Stimulated activated CD8-positive, alpha-beta memory T cell treated with anti-CD3 and anti-CD28 coated beads, Interleukin-4, amount 100 ng/mL, for 48 hours (primary cell): ENCODE measurements around the gene TTLL11.

Experiments
- DNase-seq: peaks from one replicate; pipeline ENCODE4 v3.0.0-alpha.2; 2020

TTLL11 gene

DNA sequence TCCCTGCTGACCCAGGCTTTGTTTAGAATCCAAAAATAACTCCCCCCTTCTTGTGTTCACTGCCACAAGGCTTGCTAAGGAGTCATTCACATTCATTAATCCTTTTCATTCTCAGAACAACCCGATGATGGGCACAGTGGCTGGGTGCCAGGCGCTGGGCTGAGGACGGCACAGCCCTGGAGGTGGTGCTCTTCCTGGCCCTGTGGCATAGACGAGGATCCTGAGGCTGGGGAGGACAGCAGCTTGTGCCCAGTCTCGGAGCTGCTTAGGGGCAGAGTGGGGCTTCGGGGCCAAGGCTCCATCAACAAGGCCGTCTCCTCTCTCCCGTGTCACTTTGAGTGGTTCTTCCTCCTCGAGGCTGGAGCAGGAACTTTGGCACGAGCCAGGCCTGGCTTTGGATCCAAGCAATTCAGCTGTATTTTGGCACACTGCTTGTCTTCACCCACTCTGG lies 166.7 kb downstream of the TTLL11 start:
- no peak for DNase-seq

GRCh38 chr9:121925935-121926334 lies 167.2 kb downstream of the TTLL11 start:
- DNase-seq: no peak

DNA sequence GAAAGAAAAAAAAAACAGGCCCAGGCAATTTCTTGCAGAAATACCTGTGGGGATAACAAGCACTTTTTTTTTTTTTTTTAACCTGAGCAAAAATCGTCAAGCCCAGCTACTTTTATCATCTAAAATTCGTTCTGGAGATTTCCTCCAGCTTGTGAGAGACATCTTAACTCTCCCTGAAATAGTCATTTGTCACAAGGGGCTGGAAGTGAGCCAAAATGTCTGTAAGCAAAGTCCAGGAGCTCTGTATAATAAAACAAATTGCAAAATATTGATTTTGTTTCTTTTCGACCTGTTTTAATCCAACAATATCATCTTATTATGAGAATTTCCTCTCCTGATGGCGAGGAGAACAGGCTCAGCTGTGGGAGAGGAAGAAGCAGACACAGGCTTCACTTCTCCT lies 168.4 kb downstream of the TTLL11 start:
- DNase-seq: no peak

GRCh38 chr9:121921444-121921843 lies 171.7 kb downstream of the TTLL11 start:
- no peak for DNase-seq

DNA sequence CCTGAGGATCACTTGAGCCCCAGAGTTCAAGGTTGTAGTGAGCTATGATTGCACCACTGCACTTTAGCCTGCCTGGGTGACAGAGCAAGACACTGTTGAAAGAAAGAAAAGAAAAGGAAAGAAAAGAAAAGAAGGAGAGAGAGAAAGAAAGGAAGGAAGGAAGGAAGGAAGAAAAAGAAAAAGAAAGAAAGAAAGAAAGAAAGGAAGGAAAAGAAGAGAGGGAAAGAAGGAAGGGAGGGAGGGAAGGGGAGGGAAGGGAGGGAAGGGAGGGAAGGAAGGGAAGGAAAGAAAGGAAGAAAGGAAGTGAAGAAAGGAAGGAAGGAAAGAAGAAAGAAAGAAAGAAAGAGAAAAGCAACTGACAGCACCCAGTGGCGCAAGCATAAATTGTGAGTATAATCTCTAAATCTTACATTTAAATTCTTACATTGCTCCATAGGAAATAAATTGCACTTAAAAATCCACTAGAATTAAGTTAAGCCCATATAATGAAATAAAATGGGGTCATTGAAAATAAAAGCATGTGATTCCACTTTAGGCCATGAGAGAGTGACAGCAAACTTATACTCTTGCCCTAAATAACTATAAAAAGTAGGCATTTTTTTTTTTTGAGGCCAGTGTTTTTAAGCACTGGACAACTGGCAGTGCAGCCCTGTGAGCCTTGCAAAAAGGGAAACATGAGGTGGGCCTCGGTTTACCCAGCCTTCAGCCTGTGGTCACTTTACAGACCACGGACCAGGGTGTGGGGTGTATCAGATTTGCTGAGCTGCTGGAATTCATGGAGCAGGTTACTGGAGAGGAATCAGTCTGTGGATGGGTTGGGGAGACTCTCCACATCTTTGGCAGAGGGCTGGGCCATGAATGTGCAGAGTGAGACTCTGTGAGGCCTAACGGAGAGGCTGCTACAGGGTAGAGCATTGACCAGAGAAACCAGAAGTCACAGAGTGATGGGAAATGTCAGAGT lies 175.5 kb downstream of the TTLL11 start:
- no peak for DNase-seq

GRCh38 chr9:121915304-121915625 lies 177.8 kb downstream of the TTLL11 start:
- no peak for DNase-seq

GRCh38 chr9:121914604-121915303 lies 178.4 kb downstream of the TTLL11 start:
- DNase-seq: no peak

DNA sequence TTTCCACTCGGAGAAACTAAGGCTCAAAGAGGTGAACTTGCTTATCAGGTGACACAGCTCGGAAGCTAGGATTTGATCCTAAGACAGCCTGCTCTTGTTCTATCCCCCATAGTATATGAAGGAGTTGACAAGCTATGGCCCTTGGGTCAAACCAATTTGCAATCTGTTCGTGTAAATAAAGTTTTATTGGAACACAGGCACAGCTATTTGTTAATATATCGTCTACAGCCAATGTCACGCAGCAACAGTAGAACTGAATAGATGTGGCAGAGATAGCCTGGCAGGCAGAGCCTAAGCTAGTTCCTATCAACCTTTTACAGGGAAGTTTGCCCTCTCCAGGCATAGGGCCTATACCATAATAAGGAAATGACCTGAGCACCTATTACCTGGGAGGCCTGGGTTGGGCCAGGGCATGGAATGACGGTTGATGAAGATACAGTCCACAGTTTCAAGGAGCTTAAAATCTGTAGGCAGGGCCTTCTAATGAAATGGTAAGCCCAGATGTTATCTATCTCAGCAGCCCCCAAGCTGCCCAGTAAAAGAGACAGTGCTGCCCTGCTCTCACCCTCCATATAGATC lies 179.0 kb downstream of the TTLL11 start:
- no peak for DNase-seq

DNA sequence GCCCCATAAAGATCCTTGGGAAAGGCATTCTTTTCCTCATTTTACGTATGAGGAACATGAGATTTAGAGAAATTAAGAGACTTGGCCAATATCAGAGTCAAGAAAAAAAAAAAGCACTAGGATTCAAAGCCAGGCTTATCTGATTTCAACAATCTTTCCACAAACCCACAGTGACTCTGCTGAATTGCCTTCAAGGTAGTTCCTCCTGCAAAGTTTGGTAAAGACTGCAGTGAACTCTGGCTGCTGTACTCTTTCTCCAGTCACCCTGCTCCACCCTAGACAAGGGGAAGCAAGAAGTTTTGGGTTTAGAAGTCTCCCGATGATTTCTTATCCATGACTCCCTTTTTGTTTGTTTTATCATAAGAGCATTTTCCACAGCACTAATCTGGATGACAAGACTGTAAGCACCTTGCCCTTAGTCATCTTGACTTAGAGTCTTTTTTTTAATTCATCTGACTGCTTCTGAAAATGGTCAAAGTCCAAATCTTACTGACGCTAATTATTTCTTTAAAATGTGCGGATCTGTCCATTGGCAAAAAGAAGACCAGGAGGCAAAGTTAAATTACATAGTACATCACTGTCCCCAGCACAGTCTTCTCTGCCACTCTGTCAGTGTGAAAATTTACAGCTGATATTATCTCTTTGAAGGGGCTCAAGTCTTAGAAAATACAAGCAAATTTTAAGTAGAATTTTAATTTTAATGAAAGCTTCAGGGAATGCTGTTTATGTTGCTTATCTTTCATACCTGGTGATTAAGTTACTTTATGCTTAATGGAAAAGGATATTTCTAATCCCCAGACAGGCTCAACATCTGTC lies 180.1 kb downstream of the TTLL11 start:
- DNase-seq: no peak

GRCh38 chr9:121910491-121911040 lies 182.5 kb downstream of the TTLL11 start:
- no peak for DNase-seq

DNA sequence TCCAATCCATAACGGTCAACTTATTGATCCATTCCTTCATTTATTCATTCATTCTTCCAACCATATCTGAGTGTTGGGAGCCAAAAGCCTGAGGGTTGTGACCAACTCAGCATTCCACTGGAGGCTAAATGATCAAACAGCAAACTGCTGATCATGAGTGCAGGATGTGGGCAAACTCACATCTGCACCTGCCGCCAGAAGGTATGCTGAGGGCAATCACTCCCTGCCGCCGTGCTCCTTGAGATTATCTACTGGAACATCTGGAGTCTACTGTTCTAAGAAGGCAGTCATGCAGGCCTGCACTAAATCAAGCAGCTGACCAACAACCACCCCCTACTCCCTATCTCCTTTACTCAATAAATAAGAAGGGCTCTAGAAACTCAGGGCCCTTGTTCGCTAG lies 184.0 kb downstream of the TTLL11 start:
- no peak for DNase-seq

- no peak for DNase-seq
These were observed 186.8 kb downstream of the TTLL11 start for GRCh38 chr9:121906074-121906870.

DNA sequence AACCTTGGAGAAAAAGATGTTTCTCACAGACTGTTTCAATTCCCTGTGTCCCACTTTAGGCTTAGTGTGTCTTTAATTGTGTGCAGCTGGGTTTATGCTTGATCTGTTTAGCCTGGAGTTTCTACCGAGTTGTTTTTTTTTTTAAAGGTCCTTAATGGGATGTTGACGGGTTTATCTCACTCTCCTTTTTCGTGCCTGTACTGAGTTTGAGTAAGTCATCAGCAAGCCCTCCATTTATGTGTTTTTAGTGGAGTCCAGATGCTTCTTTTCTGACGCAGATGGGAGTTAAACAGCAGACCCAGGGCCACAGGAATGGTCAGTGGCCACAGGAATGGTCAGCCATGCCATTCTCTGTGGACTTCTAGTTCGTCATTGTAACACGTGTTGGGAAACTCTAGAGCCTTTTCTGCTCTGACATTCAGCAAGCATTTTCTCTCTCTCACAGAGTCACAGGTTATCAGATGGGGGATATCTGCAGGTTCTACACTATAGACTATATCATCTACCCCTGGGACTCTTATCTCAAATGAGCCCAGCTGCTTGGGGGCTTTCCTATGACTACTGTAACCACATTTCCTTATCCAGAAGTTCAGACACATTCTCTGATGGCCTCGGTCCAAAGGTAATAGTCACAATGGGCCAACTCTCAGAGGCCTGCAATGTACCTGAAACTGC lies 190.5 kb downstream of the TTLL11 start:
- DNase-seq: no peak

DNA sequence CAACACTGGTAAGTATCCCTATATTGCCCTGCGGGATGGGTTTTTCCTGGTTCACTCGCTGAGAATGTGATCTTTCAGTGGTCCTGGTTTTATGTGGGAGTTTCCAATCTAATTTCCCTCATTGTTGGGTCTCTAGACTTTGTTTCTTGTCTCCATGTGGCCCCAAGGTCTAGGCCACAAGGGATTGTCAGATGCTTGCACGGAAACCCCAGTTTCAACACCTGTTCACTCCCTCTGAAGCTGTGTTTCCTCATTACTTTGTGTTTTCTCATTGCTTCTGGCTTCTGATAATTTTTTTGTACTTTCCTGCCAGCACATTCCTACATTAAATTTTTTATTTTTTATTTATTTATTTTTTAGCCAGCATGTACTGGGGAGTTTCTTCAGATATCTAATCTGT lies 191.5 kb downstream of the TTLL11 start:
- no peak for DNase-seq

- no peak for DNase-seq
These were observed 192.9 kb downstream of the TTLL11 start for GRCh38 chr9:121900163-121900562.

- DNase-seq: no peak
These were observed 194.3 kb downstream of the TTLL11 start for GRCh38 chr9:121898856-121899255.

GRCh38 chr9:121897140-121897539 lies 196.0 kb downstream of the TTLL11 start:
- DNase-seq: no peak

DNA sequence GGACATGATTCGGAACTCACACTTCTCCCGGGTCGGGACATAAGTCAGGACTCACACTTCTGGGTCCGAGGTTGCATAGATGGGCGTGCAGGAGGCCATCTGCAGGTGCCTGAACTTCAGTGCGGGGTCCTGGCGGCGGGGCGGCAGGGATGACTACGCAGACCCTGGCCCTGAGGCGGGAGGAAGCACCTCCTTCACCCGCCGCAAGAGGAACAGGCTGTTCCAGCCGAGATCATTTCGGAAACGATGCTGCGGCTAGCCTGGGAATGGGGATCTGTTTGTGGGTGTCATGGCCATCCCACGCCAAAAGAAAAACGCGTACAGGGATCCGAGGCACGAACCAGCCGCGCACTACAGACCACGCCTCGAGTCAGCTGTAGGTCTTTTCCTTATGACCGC lies 196.6 kb downstream of the TTLL11 start:
- DNase-seq: no peak

GRCh38 chr9:121895818-121896544 lies 197.1 kb downstream of the TTLL11 start:
- DNase-seq: no peak

GRCh38 chr9:121895358-121895757 lies 197.8 kb downstream of the TTLL11 start:
- no peak for DNase-seq
